ENCODE results near the gene CRMP1.

GRCh38 chr4:5851637-5852301 lies 41.1 kb downstream of the CRMP1 start:
- no peak for TF ChIP-seq CTCF (IDR thresholded peaks at IDR 0.05)
- no peak for TF ChIP-seq POLR2AphosphoS5 (IDR thresholded peaks at IDR 0.05)

Measured in gastroesophageal sphincter (tissue), 3 donors.